ENCODE results near the gene HSBP1. TPM values are rescaled to one million over a fixed set of nuclear protein-coding genes. Genes with fewer than 3 reads are reported as not detected.
A peak's percentile ranks its signal among the peaks of the same experiment; 100 is the strongest.

Gene HSBP1
- total RNA-seq, 1 experiment from 2014 or later: 167 TPM

GRCh38 chr16:83813823-83814658 is 6.3 kb downstream of the HSBP1 start:
- Histone ChIP-seq H2AFZ (ENCODE audit: low read length) (no peak overlapping the region), H3K9me3 (ENCODE audit: low read length) (no peaks in the 10 kb centered on the region), H3F3A (ENCODE audit: low read length, unreplicated experiment) (no peaks in the 10 kb centered on the region), H3K36me3 (ENCODE audit: low read depth, low read length) (peaks cover 20% of the 10 kb centered on the region), H3K9me2 (replicated peaks; ENCODE audit: low read length) (no peaks in the 10 kb centered on the region), H3K4me1 (ENCODE audit: insufficient read depth, low read length) (peaks cover 15% of the 10 kb centered on the region), H3K4me2 (ENCODE audit: low read length) (no peak overlapping the region), H3K79me2 (ENCODE audit: low read length) (peaks cover 26% of the 10 kb centered on the region), H3K27me3 (ENCODE audit: low read length) (no peaks in the 10 kb centered on the region), H3K4me3 (ENCODE audit: low read length) (no peak overlapping the region), H3K27ac (ENCODE audit: low read length) (no peak overlapping the region), H4K20me1 (ENCODE audit: low read length) (no peaks in the 10 kb centered on the region; the same call in 1 of the 2 replicates), H3K9ac (ENCODE audit: low read length) (no peak overlapping the region)
- DNase-seq (peak; percentile 28), ATAC-seq (peak; percentile 73)
- CTCF ChIA-PET: no interaction called here
- TF ChIP-seq CTCF (conservative IDR thresholded peaks at IDR 0.05; ENCODE audit: low read depth, low read length) (no peak), EZH2 (IDR thresholded peaks at IDR 0.05; ENCODE audit: low read length, unreplicated experiment) (no peak), EZH2phosphoT487 (IDR thresholded peaks at IDR 0.05; ENCODE audit: borderline replicate concordance, low read length) (no peak)
- POLR2A ChIA-PET (ENCODE audit: unreplicated experiment): interaction anchor here (0.6 kb wide), 1 partner anchor 43 kb away, joined by 3 read pairs; no protein-coding TSS in a partner anchor
- intact Hi-C loops (cut with micrococcal nuclease): no loop called here
- BruUV-seq (replicated peaks): no TSS peak

- CTCF ChIA-PET: no interaction called here
- no peaks in the 10 kb centered on the region for H3K9me3 ChIP-seq (ENCODE audit: low read length)
- no peaks in the 10 kb centered on the region for H3F3A ChIP-seq (ENCODE audit: low read length, unreplicated experiment)
- no peak overlapping the region for H3K27ac ChIP-seq (ENCODE audit: low read length)
- H3K36me3 ChIP-seq (ENCODE audit: low read depth, low read length): peaks cover 20% of the 10 kb centered on the region
- no peaks in the 10 kb centered on the region for H3K27me3 ChIP-seq (ENCODE audit: low read length)
- H3K4me1 ChIP-seq (ENCODE audit: insufficient read depth, low read length): peaks cover 14% of the 10 kb centered on the region
- no peak for ATAC-seq
- H3K9me2 ChIP-seq (replicated peaks; ENCODE audit: low read length): no peaks in the 10 kb centered on the region
- no peak overlapping the region for H3K4me2 ChIP-seq (ENCODE audit: low read length)
- no peak overlapping the region for H3K9ac ChIP-seq (ENCODE audit: low read length)
- H3K79me2 ChIP-seq (ENCODE audit: low read length): peaks cover 21% of the 10 kb centered on the region
- no TSS peak for BruUV-seq (replicated peaks)
- DNase-seq: no peak
- no peak overlapping the region for H2AFZ ChIP-seq (ENCODE audit: low read length)
- intact Hi-C loops (cut with micrococcal nuclease): no loop called here
- H3K4me3 ChIP-seq (ENCODE audit: low read length): no peak overlapping the region
- TF ChIP-seq CTCF (conservative IDR thresholded peaks at IDR 0.05; ENCODE audit: low read depth, low read length) (no peak), EZH2phosphoT487 (IDR thresholded peaks at IDR 0.05; ENCODE audit: borderline replicate concordance, low read length) (no peak), EZH2 (IDR thresholded peaks at IDR 0.05; ENCODE audit: low read length, unreplicated experiment) (no peak)
- POLR2A ChIA-PET (ENCODE audit: unreplicated experiment): no interaction called here
- no peaks in the 10 kb centered on the region; the same call in 1 of the 2 replicates for H4K20me1 ChIP-seq (ENCODE audit: low read length)
Observed at GRCh38 chr16:83814659-83814985, 6.8 kb downstream of the HSBP1 start.

DNA sequence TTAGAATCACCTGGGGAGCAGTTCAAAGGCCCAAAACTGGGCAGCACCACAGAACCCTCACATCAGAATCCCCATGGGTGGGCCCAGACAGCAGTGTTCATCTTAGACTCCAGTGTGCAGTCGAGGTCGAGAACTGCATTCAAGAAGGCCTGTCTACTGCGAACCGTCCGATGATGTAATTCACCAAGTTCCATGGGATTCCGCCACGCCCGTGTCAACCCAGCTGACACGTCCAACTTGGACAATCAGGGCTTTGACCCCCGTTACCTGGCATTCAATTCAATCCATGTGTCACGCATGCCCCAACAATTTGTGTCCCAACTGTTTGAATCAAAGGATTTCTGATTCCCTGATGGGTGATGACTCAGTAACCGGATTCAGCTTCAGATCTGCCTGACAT is 9.2 kb downstream of the HSBP1 start:
- intact Hi-C loops (cut with micrococcal nuclease): no loop called here
- ATAC-seq: no peak
- TF ChIP-seq EZH2phosphoT487 (IDR thresholded peaks at IDR 0.05; ENCODE audit: borderline replicate concordance, low read length) (no peak), CTCF (conservative IDR thresholded peaks at IDR 0.05; ENCODE audit: low read depth, low read length) (no peak), EZH2 (IDR thresholded peaks at IDR 0.05; ENCODE audit: low read length, unreplicated experiment) (no peak)
- Histone ChIP-seq H3F3A (ENCODE audit: low read length, unreplicated experiment) (no peaks in the 10 kb centered on the region), H3K4me2 (ENCODE audit: low read length) (no peak overlapping the region), H3K9ac (ENCODE audit: low read length) (no peak overlapping the region), H3K9me2 (replicated peaks; ENCODE audit: low read length) (no peaks in the 10 kb centered on the region), H3K27ac (ENCODE audit: low read length) (no peak overlapping the region), H3K4me1 (ENCODE audit: insufficient read depth, low read length) (no peaks in the 10 kb centered on the region), H4K20me1 (ENCODE audit: low read length) (no peaks in the 10 kb centered on the region), H3K27me3 (ENCODE audit: low read length) (no peaks in the 10 kb centered on the region), H2AFZ (ENCODE audit: low read length) (no peak overlapping the region), H3K4me3 (ENCODE audit: low read length) (no peak overlapping the region), H3K9me3 (ENCODE audit: low read length) (no peaks in the 10 kb centered on the region), H3K79me2 (ENCODE audit: low read length) (no peaks in the 10 kb centered on the region), H3K36me3 (ENCODE audit: low read depth, low read length) (peaks cover 8% of the 10 kb centered on the region)
- no peak for DNase-seq
- ChIA-PET CTCF (no interaction called here), POLR2A (ENCODE audit: unreplicated experiment) (no interaction called here)
- BruUV-seq (replicated peaks): no TSS peak

Measured in PC-3 (cell line).